ENCODE results near the gene LRRC8C. TPM values are rescaled to one million over a fixed set of nuclear protein-coding genes. Genes with fewer than 3 reads are reported as not detected.

Gene LRRC8C
- total and polyA plus RNA-seq, 2 experiments from 2014 or later = 0.89 to 3.9 TPM

DNA sequence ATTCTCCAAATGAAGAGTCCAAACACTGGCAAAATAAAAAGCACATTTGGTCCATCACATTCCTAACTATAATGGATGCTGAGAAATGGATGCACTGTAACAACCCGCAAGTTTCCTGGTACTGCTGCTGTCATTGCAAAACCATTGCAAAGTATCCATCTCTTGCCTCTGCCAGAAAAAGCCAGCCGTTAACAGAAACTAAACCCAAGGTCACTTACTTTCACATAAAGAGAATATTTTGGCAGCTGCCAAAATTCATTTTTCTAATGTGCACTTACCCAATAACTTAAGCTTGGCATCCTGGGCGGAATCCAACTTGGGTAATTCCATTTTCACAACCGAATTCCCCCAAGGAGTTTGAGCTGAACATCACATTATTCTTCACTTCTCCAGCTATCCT, 110.9 kb downstream of the LRRC8C start (continued):
- TF ChIP-seq STAT1 (IDR thresholded peaks at IDR 0.05; ENCODE audit: unreplicated experiment) (no peak), NANOG (IDR thresholded peaks at IDR 0.05; ENCODE audit: borderline replicate concordance) (no peak), REST (IDR thresholded peaks at IDR 0.05; ENCODE audit: unreplicated experiment) (no peak), CTCF (conservative IDR thresholded peaks at IDR 0.05; ENCODE audit: low read depth in 2 of 2) (no peak), POLR2AphosphoS5 (IDR thresholded peaks at IDR 0.05; ENCODE audit: low read depth) (no peak)

GRCh38 chr1:89746424-89747149, 113.7 kb downstream of the LRRC8C start:
- Histone ChIP-seq H2AFZ (no peak overlapping the region), H3K4me2 (no peak overlapping the region), H3K9me2 (ENCODE audit: insufficient read depth) (peaks cover 5% of the 10 kb centered on the region; the same call in 1 of the 2 replicates), H3K27me3 (ENCODE audit: insufficient read depth) (no peaks in the 10 kb centered on the region), H3K36me3 (ENCODE audit: insufficient read depth) (no peaks in the 10 kb centered on the region), H3F3A (replicated peaks; ENCODE audit: low read depth) (no peaks in the 10 kb centered on the region), H3K4me1 (ENCODE audit: insufficient read depth) (no peaks in the 10 kb centered on the region), H3K79me2 (replicated peaks; ENCODE audit: insufficient read depth) (no peaks in the 10 kb centered on the region), H3K4me3 (no peak overlapping the region), H3K27ac (ENCODE audit: low read depth) (no peak overlapping the region), H4K20me1 (replicated peaks; ENCODE audit: insufficient read depth) (no peaks in the 10 kb centered on the region)
- Mint-ChIP-seq H3K4me1 (no peaks in the 10 kb centered on the region), H3K27ac (no peak overlapping the region), H3K9me3 (no peaks in the 10 kb centered on the region), H3K4me3 (no peak overlapping the region), H3K36me3 (ENCODE audit: low read depth) (no peaks in the 10 kb centered on the region), H3K27me3 (ENCODE audit: insufficient read depth, low read depth, poor library complexity) (no peaks in the 10 kb centered on the region)
- TF ChIP-seq EZH2phosphoT487 (IDR thresholded peaks at IDR 0.05; ENCODE audit: unreplicated experiment) (no peak), NANOG (IDR thresholded peaks at IDR 0.05; ENCODE audit: borderline replicate concordance) (no peak), CREB1 (CRISPR knock-in tag; IDR thresholded peaks at IDR 0.05; ENCODE audit: low read depth) (no peak), STAT1 (IDR thresholded peaks at IDR 0.05; ENCODE audit: unreplicated experiment) (no peak), REST (IDR thresholded peaks at IDR 0.05; ENCODE audit: unreplicated experiment) (no peak), ZNF114 (CRISPR knock-in tag; IDR thresholded peaks at IDR 0.05) (no peak), ZNF331 (CRISPR knock-in tag; IDR thresholded peaks at IDR 0.05; ENCODE audit: low read depth) (no peak)
- ATAC-seq = no peak
- no peak for DNase-seq (ENCODE audit: low spot score)

All from GM23338 (cell line).